ENCODE data around the gene TTC32.
A peak's percentile ranks its signal among the peaks of the same experiment; 100 is the strongest.

TTC32 gene

DNA sequence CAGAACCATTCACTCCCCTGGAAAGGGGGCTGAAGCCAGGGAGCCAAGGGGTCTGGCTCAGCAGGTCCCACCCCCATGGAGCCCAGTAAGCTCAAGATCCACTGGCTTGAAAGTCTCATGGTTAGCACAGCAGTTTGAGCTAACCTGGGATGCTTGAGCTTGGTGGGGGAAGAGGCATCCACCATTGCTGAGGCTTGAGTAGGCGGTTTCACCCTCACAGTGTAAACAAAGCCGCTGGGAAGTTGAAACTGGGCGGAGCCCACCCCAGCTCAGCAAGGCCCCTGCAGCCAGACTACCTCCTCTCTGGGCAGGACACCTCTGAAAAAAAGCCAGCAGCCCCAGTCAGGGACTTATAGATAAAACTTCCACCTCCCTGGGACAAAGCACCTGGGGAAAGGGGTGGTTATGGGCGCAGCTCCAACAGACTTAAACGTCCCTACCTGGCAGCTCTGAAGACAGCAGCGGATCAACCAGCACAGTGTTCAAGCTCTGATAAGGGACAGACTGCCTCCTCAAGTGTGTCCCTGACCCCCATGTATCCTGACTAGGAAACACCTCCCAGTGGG is 14.7 kb upstream of the TTC32 start:
- no peak overlapping the region for H3K27ac ChIP-seq
- no peak overlapping the region for H3K4me3 ChIP-seq (ENCODE audit: low read depth, low read length)
- H3K36me3 ChIP-seq: peaks cover 3% of the 10 kb centered on the region; the same call in 1 of the 2 replicates
- TF ChIP-seq, protein P1, sequence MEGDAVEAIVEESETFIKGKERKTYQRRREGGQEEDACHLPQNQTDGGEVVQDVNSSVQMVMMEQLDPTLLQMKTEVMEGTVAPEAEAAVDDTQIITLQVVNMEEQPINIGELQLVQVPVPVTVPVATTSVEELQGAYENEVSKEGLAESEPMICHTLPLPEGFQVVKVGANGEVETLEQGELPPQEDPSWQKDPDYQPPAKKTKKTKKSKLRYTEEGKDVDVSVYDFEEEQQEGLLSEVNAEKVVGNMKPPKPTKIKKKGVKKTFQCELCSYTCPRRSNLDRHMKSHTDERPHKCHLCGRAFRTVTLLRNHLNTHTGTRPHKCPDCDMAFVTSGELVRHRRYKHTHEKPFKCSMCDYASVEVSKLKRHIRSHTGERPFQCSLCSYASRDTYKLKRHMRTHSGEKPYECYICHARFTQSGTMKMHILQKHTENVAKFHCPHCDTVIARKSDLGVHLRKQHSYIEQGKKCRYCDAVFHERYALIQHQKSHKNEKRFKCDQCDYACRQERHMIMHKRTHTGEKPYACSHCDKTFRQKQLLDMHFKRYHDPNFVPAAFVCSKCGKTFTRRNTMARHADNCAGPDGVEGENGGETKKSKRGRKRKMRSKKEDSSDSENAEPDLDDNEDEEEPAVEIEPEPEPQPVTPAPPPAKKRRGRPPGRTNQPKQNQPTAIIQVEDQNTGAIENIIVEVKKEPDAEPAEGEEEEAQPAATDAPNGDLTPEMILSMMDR (IDR thresholded peaks at IDR 0.05; ENCODE audit: low read depth, low read length): no peak
- no peaks in the 10 kb centered on the region for H3K9me3 ChIP-seq (ENCODE audit: severe bottlenecking)
- H3K27me3 ChIP-seq (ENCODE audit: insufficient read depth, low read depth, severe bottlenecking): no peaks in the 10 kb centered on the region
- no peak for DNase-seq

- Histone ChIP-seq H3K9me3 (ENCODE audit: severe bottlenecking) (no peaks in the 10 kb centered on the region), H3K27me3 (ENCODE audit: insufficient read depth, low read depth, severe bottlenecking) (no peaks in the 10 kb centered on the region), H3K36me3 (peaks cover 3% of the 10 kb centered on the region), H3K27ac (no peak overlapping the region), H3K4me3 (ENCODE audit: low read depth, low read length) (no peak overlapping the region)
- no peak for DNase-seq
- TF ChIP-seq, protein P1 (IDR thresholded peaks at IDR 0.05; ENCODE audit: low read depth, low read length): no peak
These were observed 12.6 kb upstream of the TTC32 start for GRCh38 chr2:19914266-19914975.

GRCh38 chr2:19911808-19912509 is 10.2 kb upstream of the TTC32 start:
- Histone ChIP-seq H3K36me3 (peaks cover 3% of the 10 kb centered on the region), H3K27me3 (ENCODE audit: insufficient read depth, low read depth, severe bottlenecking) (no peaks in the 10 kb centered on the region), H3K9me3 (ENCODE audit: severe bottlenecking) (no peaks in the 10 kb centered on the region), H3K4me3 (ENCODE audit: low read depth, low read length) (no peak overlapping the region), H3K27ac (no peak overlapping the region)
- no peak for DNase-seq
- TF ChIP-seq, protein P1 (IDR thresholded peaks at IDR 0.05; ENCODE audit: low read depth, low read length): no peak

DNA sequence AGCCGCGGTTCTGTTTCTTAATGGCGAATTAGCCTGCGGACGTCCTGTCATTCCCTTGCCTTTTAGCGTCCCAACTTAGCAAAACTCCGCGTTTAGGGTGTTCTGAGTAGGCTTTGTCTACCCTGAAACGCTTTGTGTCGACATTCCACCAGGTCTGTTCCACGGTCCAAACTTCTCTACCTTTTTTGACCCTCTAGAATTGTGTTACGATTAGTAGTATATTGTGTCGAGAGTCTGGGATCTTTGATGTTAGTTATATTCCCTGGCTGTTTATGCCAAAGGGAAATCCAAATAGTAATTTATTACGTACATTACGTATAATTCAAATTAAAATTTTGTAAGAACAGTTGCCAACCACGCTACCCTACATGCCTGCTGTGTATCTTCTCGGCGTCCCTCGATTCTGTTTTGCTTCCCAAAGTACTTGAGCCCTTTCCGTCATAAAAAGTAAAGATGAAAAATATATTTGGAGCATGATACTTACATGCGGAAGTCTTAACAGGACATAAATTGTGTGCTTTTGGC is 495 bp upstream of the TTC32 start:
- TF ChIP-seq, protein P1 (IDR thresholded peaks at IDR 0.05; ENCODE audit: low read depth, low read length): no peak
- no peak for DNase-seq
- H3K27ac ChIP-seq: peak overlapping the region; percentile 95
- H3K36me3 ChIP-seq: peaks cover 7% of the 10 kb centered on the region
- H3K9me3 ChIP-seq (ENCODE audit: severe bottlenecking): no peaks in the 10 kb centered on the region
- H3K4me3 ChIP-seq (ENCODE audit: low read depth, low read length): peak overlapping the region; percentile 91
- no peaks in the 10 kb centered on the region for H3K27me3 ChIP-seq (ENCODE audit: insufficient read depth, low read depth, severe bottlenecking)

- peaks cover 7% of the 10 kb centered on the region for H3K36me3 ChIP-seq
- H3K27me3 ChIP-seq (ENCODE audit: insufficient read depth, low read depth, severe bottlenecking): no peaks in the 10 kb centered on the region
- no peaks in the 10 kb centered on the region for H3K9me3 ChIP-seq (ENCODE audit: severe bottlenecking)
- no peak for DNase-seq
- H3K4me3 ChIP-seq (ENCODE audit: low read depth, low read length): peak overlapping the region; percentile 91
- TF ChIP-seq, protein P1 (IDR thresholded peaks at IDR 0.05; ENCODE audit: low read depth, low read length): no peak
- peak overlapping the region; percentile 95 for H3K27ac ChIP-seq
These were observed 797 bp downstream of the TTC32 start for GRCh38 chr2:19900931-19901441.

All from WERI-Rb-1 (cell line).